Activated T-helper 1 cell treated with anti-CD3 and anti-CD28 coated beads, Interleukin-2, amount 50 U/mL, for 16 hours (primary cell): ENCODE data around the gene TIMM17B.

Experiments used
- DNase-seq, 2 donors: peaks; one replicate each; pipeline ENCODE4 v3.0.0-alpha.2; 2020; ENCODE audit warnings: low read depth in 1 of 2, low spot score in 1 of 2

Gene TIMM17B

GRCh38 chrX:48897625-48898306 is at the start of gene TIMM17B, which contains the start of gene PQBP1:
Gene TIMM17B (minus strand): TSS chrX:48897768. CDS start chrX:48897749, 19 bp downstream.
Gene PQBP1 (plus strand): TSS chrX:48897930. CDS start chrX:48898510, 580 bp downstream.
- peak; percentile 63 to 77 for DNase-seq

- peak in 1 of 2 donors; percentile 9 for DNase-seq
Observed at GRCh38 chrX:48945517-48946348, 48.2 kb upstream of the TIMM17B start.

GRCh38 chrX:48942895-48943294 is 45.3 kb upstream of the TIMM17B start:
- no peak for DNase-seq

- DNase-seq, result no peak
Observed at GRCh38 chrX:48940404-48940955, 42.9 kb upstream of the TIMM17B start.

GRCh38 chrX:48939524-48940228 is 42.1 kb upstream of the TIMM17B start:
- DNase-seq, result no peak

GRCh38 chrX:48938721-48939425 is 41.3 kb upstream of the TIMM17B start:
- peak in 1 of 2 donors; percentile 70 for DNase-seq

GRCh38 chrX:48937054-48937907 is 39.7 kb upstream of the TIMM17B start:
- DNase-seq, result peak; percentile 65 to 86

- DNase-seq, result no peak
Observed at GRCh38 chrX:48936429-48937053, 39.0 kb upstream of the TIMM17B start.

GRCh38 chrX:48935301-48935670 is 37.7 kb upstream of the TIMM17B start:
- DNase-seq, result no peak

GRCh38 chrX:48934581-48935300 is 37.2 kb upstream of the TIMM17B start:
- no peak for DNase-seq

- no peak for DNase-seq
Observed at GRCh38 chrX:48933757-48934156, 36.2 kb upstream of the TIMM17B start.

- no peak for DNase-seq
Observed at GRCh38 chrX:48927736-48928382, 30.3 kb upstream of the TIMM17B start.

- DNase-seq, result no peak
Observed at GRCh38 chrX:48927123-48927522, 29.6 kb upstream of the TIMM17B start.

- no peak for DNase-seq
Observed at GRCh38 chrX:48924270-48924669, 26.7 kb upstream of the TIMM17B start.

- no peak for DNase-seq
Observed at GRCh38 chrX:48923771-48924170, 26.2 kb upstream of the TIMM17B start.

GRCh38 chrX:48920718-48921104 is 23.1 kb upstream of the TIMM17B start:
- DNase-seq, result no peak

- DNase-seq, result no peak
Observed at GRCh38 chrX:48919947-48920717, 22.6 kb upstream of the TIMM17B start.
